DND-41 (cell line): ENCODE measurements around the gene VEGFD.

Source experiments
- CTCF ChIP-seq: IDR thresholded peaks from 2 replicates; pipeline ENCODE4 v1.5.1; 2012; ENCODE audit warnings: borderline replicate concordance, low read length, moderate library complexity, mild to moderate bottlenecking; ENCODE audit not compliant: poor library complexity, severe bottlenecking; ENCODE audit errors: extremely low read depth
- EZH2 ChIP-seq: IDR thresholded peaks from 3 replicates; pipeline ENCODE4 v1.6.1; 2012; ENCODE audit warnings: borderline replicate concordance, low read depth, mild to moderate bottlenecking, moderate library complexity, low read length, inconsistent platforms; ENCODE audit not compliant: severe bottlenecking

GRCh38 chrX:15356444-15356843, 27.8 kb downstream of the VEGFD start:
- TF ChIP-seq CTCF (no peak), EZH2 (no peak)
